Activated naive CD4-positive, alpha-beta T cell treated with anti-CD3 and anti-CD28 coated beads for 36 hours (primary cell): Measurements from ENCODE around the gene SH3GL3. TPM values are rescaled to one million over a fixed set of nuclear protein-coding genes. Genes with fewer than 3 reads are reported as not detected.
A peak's percentile ranks its signal among the peaks of the same experiment; 100 is the strongest.

Experiments
- CTCF ChIA-PET: fragments of 350-600 bp; sonication (Branson Sonifier 250); formaldehyde crosslinking; loops from one replicate; lab custom pipeline; 2021; ENCODE audit warnings: antibody characterized with exemption; lab: Charles Lee
- DNase-seq: peaks from one replicate; pipeline ENCODE4 v3.0.0-alpha.2; 2020
- H3K27ac Mint-ChIP-seq: one replicate; pipeline ENCODE4 v1.8.0; 2021; ENCODE audit warnings: mild to moderate bottlenecking, mixed read lengths
- H3K27me3 Mint-ChIP-seq: one replicate; pipeline ENCODE4 v1.8.0; 2021; ENCODE audit warnings: low read depth, mixed read lengths
- H3K36me3 Mint-ChIP-seq: one replicate; pipeline ENCODE4 v1.8.0; 2021; ENCODE audit warnings: low read depth, mixed read lengths
- H3K4me1 Mint-ChIP-seq: one replicate; pipeline ENCODE4 v1.8.0; 2021; ENCODE audit warnings: low read depth, mixed read lengths
- H3K4me3 Mint-ChIP-seq: one replicate; pipeline ENCODE4 v1.8.0; 2021; ENCODE audit warnings: mild to moderate bottlenecking, moderate library complexity, mixed read lengths
- H3K9me3 Mint-ChIP-seq: one replicate; pipeline ENCODE4 v1.8.0; 2021; ENCODE audit warnings: mixed read lengths
- intact Hi-C: fragments of 100-400 bp; cut with micrococcal nuclease; formaldehyde crosslinking; loops from one replicate; pipeline ENCODE4 v1.15.1; 2023
- total RNA-seq, 2 experiments: library from RNA; stranded (reverse); gene quantifications; one replicate each; pipeline ENCODE4 v1.2.3, GENCODE V29; 2021

SH3GL3 gene, protein sequence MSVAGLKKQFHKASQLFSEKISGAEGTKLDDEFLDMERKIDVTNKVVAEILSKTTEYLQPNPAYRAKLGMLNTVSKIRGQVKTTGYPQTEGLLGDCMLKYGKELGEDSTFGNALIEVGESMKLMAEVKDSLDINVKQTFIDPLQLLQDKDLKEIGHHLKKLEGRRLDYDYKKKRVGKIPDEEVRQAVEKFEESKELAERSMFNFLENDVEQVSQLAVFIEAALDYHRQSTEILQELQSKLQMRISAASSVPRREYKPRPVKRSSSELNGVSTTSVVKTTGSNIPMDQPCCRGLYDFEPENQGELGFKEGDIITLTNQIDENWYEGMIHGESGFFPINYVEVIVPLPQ
- not detected for total RNA-seq

DNA sequence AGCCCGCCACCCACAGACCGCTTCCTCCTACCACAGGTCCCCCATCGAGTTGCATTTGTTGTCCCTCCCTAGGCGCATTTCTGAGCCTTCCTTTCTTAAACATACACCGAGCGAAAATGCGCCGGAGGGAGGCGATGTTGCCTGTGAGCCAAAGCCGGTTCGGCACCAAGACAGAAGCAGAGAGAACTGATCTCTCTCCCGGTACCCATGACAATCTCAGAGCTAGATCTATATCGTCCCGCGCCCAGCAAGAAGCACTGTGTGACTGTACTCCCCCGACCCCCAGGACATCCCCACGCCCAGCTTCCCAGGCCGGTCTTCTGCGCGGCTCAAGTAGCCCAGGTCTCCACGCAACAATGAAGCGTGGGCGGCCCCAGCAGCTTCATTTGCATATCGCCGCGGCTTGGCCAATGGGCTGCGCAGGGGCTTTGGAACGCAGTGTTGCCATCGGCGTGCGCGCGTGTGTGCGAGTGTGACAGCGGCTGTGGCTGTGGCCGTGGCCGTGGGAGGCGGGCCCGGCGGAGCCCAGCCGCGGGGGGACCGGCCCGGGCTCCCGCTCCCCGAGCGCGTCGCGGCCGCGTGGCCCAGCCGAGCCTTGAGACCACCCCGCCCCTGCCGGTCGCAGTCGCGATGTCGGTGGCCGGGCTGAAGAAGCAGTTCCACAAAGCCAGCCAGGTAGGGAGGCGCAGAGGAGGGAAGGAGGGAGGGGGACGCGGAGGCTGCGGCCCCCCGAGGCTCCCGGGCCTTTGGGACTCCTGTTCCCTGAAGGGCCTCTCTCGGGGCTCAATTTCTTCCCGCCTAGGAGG is at the start of gene SH3GL3:
Gene SH3GL3 (plus strand): TSS at position 438 of the 806 bp plus-strand sequence. CDS start 193 bp downstream, at position 631.
- no peaks in the 10 kb centered on the region for H3K36me3 Mint-ChIP-seq
- H3K27me3 Mint-ChIP-seq = peaks cover 38% of the 10 kb centered on the region
- peak within 1 kb of the TSS; percentile 66 for H3K4me3 Mint-ChIP-seq
- no peak within 1 kb of the TSS for H3K27ac Mint-ChIP-seq
- DNase-seq = peak; percentile 67
- H3K4me1 Mint-ChIP-seq = peaks cover 11% of the 10 kb centered on the region
- CTCF ChIA-PET = interaction anchor here (1.4 to 1.7 kb wide), 3 partner anchors 10 to 199 kb away, joined by 3 to 7 read pairs (median 6); no protein-coding TSS in a partner anchor
- no peaks in the 10 kb centered on the region for H3K9me3 Mint-ChIP-seq
- intact Hi-C loops = no loop called here

GRCh38 chr15:83398626-83399025 is 48.5 kb upstream of the SH3GL3 start:
- intact Hi-C loops = no loop called here
- Mint-ChIP-seq H3K27me3 (peaks cover 14% of the 10 kb centered on the region), H3K4me1 (no peaks in the 10 kb centered on the region), H3K36me3 (no peaks in the 10 kb centered on the region), H3K9me3 (no peaks in the 10 kb centered on the region), H3K27ac (no peak overlapping the region), H3K4me3 (no peak overlapping the region)
- CTCF ChIA-PET = no interaction called here
- no peak for DNase-seq

DNA sequence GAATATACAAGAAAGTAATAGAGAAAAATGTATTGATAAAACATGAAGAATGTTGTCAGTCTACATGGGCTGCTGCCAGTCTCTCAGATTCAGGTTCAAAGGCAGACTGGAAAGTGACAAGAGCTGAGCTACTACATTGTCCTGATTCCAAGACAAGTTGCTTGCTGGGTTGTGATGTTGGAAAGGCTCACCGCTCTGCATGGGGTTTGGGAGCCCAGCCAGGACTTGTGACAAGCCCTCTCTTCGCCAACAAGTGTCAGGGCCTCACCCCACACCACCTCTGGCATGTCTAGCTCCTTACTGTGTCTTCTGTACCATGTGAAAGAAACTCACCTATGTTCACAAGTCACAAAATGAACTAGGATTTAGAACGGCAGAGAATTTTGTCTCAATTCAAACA is 43.0 kb upstream of the SH3GL3 start:
- no peak for DNase-seq
- H3K9me3 Mint-ChIP-seq = no peaks in the 10 kb centered on the region
- CTCF ChIA-PET = no interaction called here
- no peaks in the 10 kb centered on the region for H3K36me3 Mint-ChIP-seq
- intact Hi-C loops = no loop called here
- no peak overlapping the region for H3K4me3 Mint-ChIP-seq
- H3K4me1 Mint-ChIP-seq = no peaks in the 10 kb centered on the region
- H3K27ac Mint-ChIP-seq = no peak overlapping the region
- H3K27me3 Mint-ChIP-seq = no peaks in the 10 kb centered on the region

GRCh38 chr15:83410532-83410931 is 36.6 kb upstream of the SH3GL3 start:
- intact Hi-C loops = no loop called here
- no peaks in the 10 kb centered on the region for H3K36me3 Mint-ChIP-seq
- no peak overlapping the region for H3K4me3 Mint-ChIP-seq
- H3K27ac Mint-ChIP-seq = no peak overlapping the region
- peaks cover 3% of the 10 kb centered on the region for H3K27me3 Mint-ChIP-seq
- no peaks in the 10 kb centered on the region for H3K9me3 Mint-ChIP-seq
- CTCF ChIA-PET = no interaction called here
- H3K4me1 Mint-ChIP-seq = no peaks in the 10 kb centered on the region
- no peak for DNase-seq

DNA sequence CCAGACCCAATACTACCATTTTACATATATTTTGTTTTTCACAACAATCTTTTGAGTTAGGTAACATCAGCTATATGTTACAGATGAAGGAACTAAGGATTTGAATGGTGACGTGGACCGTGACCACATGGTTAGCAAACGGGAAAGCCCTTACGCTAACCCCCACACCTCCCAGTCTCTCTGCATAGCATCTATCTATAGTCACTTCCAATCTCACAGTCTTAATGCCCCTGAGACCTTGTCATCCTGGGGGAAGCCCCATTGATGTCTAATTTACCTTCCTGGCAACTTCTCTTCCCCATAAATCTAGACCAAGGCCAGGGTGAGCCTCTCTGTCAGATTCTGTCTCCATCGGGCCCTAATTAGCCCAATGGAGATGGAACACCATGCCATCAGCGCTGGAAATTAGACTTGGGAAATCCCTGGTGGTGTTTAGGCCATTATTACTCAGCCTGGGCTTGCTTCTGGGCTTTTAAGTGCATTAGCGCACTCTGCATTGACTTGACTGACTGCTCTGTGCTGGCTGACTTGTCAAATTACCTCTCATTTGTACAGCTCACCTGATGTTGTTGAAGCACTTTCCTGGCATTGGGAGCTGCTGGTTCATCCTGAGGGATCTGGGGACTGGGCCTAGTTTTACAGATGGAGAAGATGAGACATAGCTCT is 34.0 kb upstream of the SH3GL3 start:
- Mint-ChIP-seq H3K4me1 (no peaks in the 10 kb centered on the region), H3K27ac (no peak overlapping the region), H3K36me3 (no peaks in the 10 kb centered on the region), H3K27me3 (peaks cover 3% of the 10 kb centered on the region), H3K4me3 (no peak overlapping the region), H3K9me3 (no peaks in the 10 kb centered on the region)
- intact Hi-C loops = no loop called here
- DNase-seq = no peak
- CTCF ChIA-PET = no interaction called here

DNA sequence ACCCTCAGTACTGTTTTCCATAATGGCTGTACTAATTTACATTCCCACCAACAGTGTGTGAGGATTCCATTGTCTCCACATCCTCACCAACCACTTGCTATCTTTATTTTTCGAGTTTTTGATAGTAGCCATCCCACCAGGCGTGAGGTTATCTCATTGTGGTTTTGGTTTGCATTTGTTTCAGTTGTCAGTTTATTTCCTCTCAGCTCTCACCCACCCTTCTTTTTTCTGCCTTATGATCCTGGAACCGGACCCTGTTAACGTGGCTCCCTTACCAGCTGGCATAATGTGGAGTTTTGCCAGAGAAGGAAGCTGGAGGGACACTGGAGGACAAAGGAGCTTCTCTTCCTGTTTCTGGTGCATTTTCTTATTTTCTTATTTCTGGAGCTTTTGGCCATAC is 25.1 kb upstream of the SH3GL3 start:
- Mint-ChIP-seq H3K36me3 (no peaks in the 10 kb centered on the region), H3K27ac (no peak overlapping the region), H3K4me3 (no peak overlapping the region), H3K27me3 (peaks cover 18% of the 10 kb centered on the region), H3K4me1 (no peaks in the 10 kb centered on the region), H3K9me3 (peaks cover 2% of the 10 kb centered on the region)
- DNase-seq = no peak
- CTCF ChIA-PET = interaction anchor here (0.6 to 1.3 kb wide), 3 partner anchors 139 to 791 kb away, joined by 3 read pairs; no protein-coding TSS in a partner anchor
- intact Hi-C loops = no loop called here

- Mint-ChIP-seq H3K27ac (no peak overlapping the region), H3K4me3 (no peak overlapping the region), H3K27me3 (peaks cover 18% of the 10 kb centered on the region), H3K36me3 (no peaks in the 10 kb centered on the region), H3K4me1 (no peaks in the 10 kb centered on the region), H3K9me3 (peaks cover 2% of the 10 kb centered on the region)
- DNase-seq = no peak
- CTCF ChIA-PET = interaction anchor here (0.6 to 1.3 kb wide), 3 partner anchors 138 to 791 kb away, joined by 3 read pairs; no protein-coding TSS in a partner anchor
- intact Hi-C loops = no loop called here
Observed at GRCh38 chr15:83422541-83422940, 24.6 kb upstream of the SH3GL3 start.

- no peak for DNase-seq
- intact Hi-C loops = no loop called here
- CTCF ChIA-PET = interaction anchor here (0.5 kb wide), 1 partner anchor 12 kb away, joined by 3 read pairs; no protein-coding TSS in a partner anchor
- Mint-ChIP-seq H3K4me3 (no peak overlapping the region), H3K27ac (no peak overlapping the region), H3K4me1 (no peaks in the 10 kb centered on the region), H3K27me3 (peaks cover 22% of the 10 kb centered on the region), H3K9me3 (peaks cover 6% of the 10 kb centered on the region), H3K36me3 (no peaks in the 10 kb centered on the region)
Observed at GRCh38 chr15:83424101-83424500, 23.0 kb upstream of the SH3GL3 start.

- H3K4me3 Mint-ChIP-seq = no peak overlapping the region
Observed at GRCh38 chr15:83430441-83430840, 16.7 kb upstream of the SH3GL3 start.

GRCh38 chr15:83431521-83431920 is 15.6 kb upstream of the SH3GL3 start:
- CTCF ChIA-PET = no interaction called here
- intact Hi-C loops = loop anchor here (10.0 kb wide), 1 partner anchor 603 kb away; no protein-coding TSS in a partner anchor
- Mint-ChIP-seq H3K27ac (no peak overlapping the region), H3K36me3 (no peaks in the 10 kb centered on the region), H3K9me3 (peaks cover 6% of the 10 kb centered on the region), H3K4me3 (no peak overlapping the region), H3K4me1 (no peaks in the 10 kb centered on the region), H3K27me3 (peaks cover 7% of the 10 kb centered on the region)
- no peak for DNase-seq

More at GRCh38 chr15:83430441-83430840, 16.7 kb upstream of the SH3GL3 start:
- intact Hi-C loops = loop anchor here (10.0 kb wide), 1 partner anchor 604 kb away; no protein-coding TSS in a partner anchor
- H3K27ac Mint-ChIP-seq = no peak overlapping the region
- H3K27me3 Mint-ChIP-seq = peaks cover 7% of the 10 kb centered on the region
- CTCF ChIA-PET = interaction anchor here (2.0 kb wide), 1 partner anchor 8 kb away, joined by 6 read pairs; no protein-coding TSS in a partner anchor
- no peaks in the 10 kb centered on the region for H3K36me3 Mint-ChIP-seq
- no peak for DNase-seq
- no peaks in the 10 kb centered on the region for H3K4me1 Mint-ChIP-seq
- peaks cover 6% of the 10 kb centered on the region for H3K9me3 Mint-ChIP-seq

GRCh38 chr15:83435202-83435601 is 11.9 kb upstream of the SH3GL3 start:
- no peaks in the 10 kb centered on the region for H3K9me3 Mint-ChIP-seq
- no peak overlapping the region for H3K27ac Mint-ChIP-seq
- no peaks in the 10 kb centered on the region for H3K36me3 Mint-ChIP-seq
- CTCF ChIA-PET = interaction anchor here (5.9 kb wide), 1 partner anchor 125 kb away, joined by 53 read pairs; no protein-coding TSS in a partner anchor
- no peak for DNase-seq
- intact Hi-C loops = loop anchor here (5.0 to 10.0 kb wide), 2 partner anchors 423 to 600 kb away; partner anchors contain the start of gene C15orf40
- H3K4me3 Mint-ChIP-seq = no peak overlapping the region
- H3K4me1 Mint-ChIP-seq = peaks cover 5% of the 10 kb centered on the region
- H3K27me3 Mint-ChIP-seq = peaks cover 7% of the 10 kb centered on the region
